ENCODE results near the gene PMF1.

Gene PMF1

DNA sequence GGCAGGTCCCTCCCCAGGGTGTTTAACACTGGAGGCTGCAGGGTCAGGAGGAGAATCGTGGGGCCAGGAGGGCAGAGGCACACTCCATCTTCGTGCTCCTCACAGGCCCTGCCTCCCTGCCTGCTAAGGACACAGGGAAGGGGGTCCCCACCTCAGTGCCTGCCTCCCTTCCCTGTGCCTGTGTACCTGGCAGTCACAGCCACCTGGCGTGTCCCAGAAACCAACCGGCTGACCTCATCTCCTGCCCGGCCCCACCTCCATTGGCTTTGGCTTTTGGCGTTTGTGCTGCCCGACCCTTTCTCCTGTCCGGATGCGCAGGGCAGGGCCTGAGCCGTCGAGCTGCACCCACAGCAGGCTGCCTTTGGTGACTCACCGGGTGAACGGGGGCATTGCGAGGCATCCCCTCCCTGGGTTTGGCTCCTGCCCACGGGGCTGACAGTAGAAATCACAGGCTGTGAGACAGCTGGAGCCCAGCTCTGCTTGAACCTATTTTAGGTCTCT lies 28.6 kb downstream of the PMF1 start:
- peak; percentile 60 for DNase-seq

DNA sequence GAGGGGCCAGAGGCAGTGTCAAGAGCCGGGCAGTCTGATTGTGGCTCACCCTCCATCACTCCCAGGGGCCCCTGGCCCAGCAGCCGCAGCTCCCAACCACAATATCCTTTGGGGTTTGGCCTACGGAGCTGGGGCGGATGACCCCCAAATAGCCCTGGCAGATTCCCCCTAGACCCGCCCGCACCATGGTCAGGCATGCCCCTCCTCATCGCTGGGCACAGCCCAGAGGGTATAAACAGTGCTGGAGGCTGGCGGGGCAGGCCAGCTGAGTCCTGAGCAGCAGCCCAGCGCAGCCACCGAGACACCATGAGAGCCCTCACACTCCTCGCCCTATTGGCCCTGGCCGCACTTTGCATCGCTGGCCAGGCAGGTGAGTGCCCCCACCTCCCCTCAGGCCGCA lies 29.1 kb downstream of the PMF1 start, which contains the start of gene BGLAP:
Gene BGLAP, plus strand, starts transcription at position 259 of the 400 bp plus-strand sequence. Its CDS starts 48 bp downstream, at position 307.
- no peak for DNase-seq

DNA sequence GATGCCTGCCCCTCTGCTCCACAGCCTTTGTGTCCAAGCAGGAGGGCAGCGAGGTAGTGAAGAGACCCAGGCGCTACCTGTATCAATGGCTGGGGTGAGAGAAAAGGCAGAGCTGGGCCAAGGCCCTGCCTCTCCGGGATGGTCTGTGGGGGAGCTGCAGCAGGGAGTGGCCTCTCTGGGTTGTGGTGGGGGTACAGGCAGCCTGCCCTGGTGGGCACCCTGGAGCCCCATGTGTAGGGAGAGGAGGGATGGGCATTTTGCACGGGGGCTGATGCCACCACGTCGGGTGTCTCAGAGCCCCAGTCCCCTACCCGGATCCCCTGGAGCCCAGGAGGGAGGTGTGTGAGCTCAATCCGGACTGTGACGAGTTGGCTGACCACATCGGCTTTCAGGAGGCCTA lies 29.9 kb downstream of the PMF1 start:
- no peak for DNase-seq

DNA sequence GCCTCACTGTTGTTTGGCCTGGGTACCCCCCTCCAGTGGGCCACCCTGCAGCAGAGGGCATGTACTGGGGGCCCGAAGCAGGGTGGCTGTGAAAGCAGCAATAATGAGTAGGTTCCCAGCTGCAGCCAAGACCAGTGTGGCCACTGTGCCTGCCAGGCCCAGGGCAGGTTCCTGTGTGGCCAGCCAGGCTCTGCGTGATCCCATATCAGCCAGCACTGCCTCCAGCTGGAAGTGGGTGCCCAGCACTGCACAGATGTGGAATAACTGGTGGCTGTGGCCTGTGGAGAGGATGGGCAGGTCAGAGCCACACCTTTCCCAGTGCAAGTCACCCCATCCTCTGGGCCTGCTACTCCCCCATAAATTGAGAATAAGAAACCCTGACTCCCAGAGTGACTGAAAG lies 31.3 kb downstream of the PMF1 start:
- DNase-seq = no peak

DNA sequence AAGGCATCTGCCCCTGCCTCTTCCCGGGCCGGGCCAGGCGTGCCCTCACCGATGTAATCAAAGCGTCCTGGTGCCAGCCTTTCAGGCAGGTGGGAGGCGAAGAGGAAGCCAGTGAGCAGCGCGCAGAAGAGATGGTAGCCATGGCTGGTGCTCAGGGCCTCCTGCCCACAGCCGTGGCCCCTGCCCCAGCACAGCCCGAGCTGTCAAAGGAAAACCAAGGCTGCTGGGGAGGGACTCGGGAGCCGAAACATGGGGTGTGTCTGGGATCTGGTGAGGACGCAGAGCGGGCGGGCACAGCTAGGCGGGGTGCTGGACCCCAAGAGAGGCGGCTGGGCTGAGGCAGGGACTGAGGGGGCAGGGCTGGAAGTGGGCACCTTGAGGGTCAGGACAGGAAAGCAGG lies 31.9 kb downstream of the PMF1 start:
- DNase-seq = no peak

- DNase-seq = peak; percentile 75
These were observed 32.8 kb downstream of the PMF1 start for GRCh38 chr1:156245451-156246232.

- peak; percentile 63 for DNase-seq
These were observed 33.5 kb downstream of the PMF1 start for GRCh38 chr1:156246241-156246780.

DNA sequence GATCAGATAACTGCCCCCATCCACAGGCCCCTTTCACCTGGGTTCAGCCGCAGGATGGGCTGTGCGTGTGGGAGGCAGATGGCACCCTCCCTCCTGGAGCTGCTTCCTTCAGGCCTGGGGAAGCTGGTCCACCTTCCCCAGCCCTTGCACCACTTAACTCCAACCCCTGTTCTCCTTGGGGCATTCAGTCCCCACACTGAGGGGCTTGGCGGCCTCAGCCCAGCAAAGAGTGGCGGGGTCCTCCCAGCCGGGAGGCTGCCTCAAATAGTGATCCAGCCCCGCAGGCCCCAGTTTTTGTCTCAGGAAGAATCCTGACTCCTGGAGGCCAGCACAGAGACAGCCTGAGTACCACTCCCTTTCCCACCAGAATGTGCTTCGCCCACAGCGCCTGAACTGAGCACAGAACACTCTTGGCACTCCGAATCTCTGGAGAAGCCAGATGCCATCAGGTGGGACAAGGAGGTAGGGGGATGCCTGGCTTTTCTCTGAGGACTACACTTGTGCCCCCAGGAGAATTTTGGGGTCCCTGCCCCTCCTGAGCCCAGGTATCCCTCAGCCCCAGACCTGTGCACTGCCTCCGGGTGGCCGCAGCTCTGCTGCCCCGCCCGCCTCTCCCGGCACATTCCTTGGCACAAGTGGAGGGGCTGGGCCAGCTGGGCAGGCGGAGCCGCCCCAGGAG lies 34.1 kb downstream of the PMF1 start:
- DNase-seq = no peak

GRCh38 chr1:156247460-156248322 lies 34.9 kb downstream of the PMF1 start, which contains the start of gene PAQR6:
TSS of gene PAQR6 (minus strand) at chr1:156248056. CDS start at chr1:156246731, 1,325 bp downstream.
- DNase-seq = no peak

DNA sequence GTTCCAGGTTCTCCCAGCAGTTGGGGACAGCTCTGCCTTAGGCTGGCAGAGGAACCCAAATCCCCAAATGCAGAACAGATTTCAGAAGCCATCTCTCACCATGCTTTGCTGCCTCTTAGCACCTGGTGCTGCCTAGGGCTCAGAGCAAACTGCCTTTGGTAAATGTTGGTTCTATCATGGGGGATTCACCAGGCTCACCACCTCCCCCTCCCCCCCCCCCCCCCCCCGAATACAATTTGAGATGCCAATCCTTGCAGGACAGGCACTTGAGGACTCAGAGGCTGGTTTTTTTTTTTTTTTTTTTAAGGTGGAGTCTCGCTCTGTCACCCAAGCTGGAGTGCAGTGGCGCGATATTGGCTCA lies 35.5 kb downstream of the PMF1 start:
- no peak for DNase-seq

- no peak for DNase-seq
These were observed 36.8 kb downstream of the PMF1 start for GRCh38 chr1:156249593-156249992.

- DNase-seq = no peak
These were observed 38.7 kb downstream of the PMF1 start for GRCh38 chr1:156251527-156251926.

- DNase-seq = no peak
These were observed 40.8 kb downstream of the PMF1 start for GRCh38 chr1:156253634-156254033.

DNA sequence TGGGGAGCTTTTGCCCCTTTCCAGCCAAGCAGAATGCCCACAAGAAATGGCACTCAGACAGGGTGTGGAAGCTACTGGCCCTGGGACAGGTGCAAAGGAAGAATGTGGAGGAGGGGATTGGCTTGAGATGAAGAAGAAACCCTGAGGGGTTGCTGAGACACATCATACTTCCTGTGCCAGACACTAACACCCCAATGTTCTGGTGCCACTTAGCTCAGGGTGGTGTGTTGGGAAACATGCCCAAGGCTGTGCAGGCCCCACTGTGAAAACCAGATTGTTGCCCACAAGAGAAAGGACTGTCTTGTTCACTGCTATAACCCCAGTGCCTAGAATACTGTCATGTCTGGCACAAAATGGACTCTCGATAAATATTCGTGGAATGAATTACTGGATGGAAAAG lies 44.9 kb downstream of the PMF1 start:
- no peak for DNase-seq

GRCh38 chr1:156258859-156259258 lies 46.1 kb downstream of the PMF1 start:
- DNase-seq = no peak

DNA sequence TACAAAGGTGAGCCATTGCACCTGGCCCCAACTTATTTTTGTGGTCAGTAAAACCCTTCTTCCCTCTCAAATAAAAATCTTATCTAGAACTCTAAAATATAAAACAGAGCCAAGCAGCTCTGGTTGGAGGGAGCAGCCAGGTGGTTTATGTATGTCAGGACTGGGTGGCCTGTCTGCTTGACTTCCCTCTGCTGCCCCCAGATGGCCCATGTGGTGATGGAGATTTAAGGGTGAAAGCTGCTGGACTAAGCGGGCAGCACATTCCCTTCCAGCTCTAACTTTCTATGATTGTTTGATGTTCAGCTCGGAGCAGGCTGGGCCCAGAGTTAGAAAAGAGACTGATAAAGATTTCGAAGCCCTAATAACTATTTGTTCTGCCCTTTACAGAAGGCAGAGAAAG lies 47.0 kb downstream of the PMF1 start:
- DNase-seq = no peak

DNA sequence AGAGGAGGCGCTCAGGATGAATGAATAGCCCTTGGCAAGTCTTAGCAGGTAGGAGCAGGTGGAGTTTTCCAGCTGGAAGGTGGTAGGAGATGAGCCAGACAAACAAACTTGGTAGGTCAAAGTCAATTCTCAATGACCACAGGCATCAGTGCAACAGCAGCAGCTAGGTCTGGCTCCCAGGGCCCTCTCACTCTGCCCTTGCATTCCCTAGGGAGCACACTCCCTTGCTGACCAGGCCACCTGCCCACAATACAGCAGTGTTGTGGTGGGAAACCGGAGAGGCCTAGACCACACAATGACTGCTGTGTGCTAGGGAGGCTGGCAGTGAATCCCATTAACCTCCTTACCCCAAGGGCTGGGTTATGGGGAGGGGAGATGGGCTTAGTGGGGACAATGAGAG lies 48.1 kb downstream of the PMF1 start:
- no peak for DNase-seq

- no peak for DNase-seq
These were observed 49.9 kb downstream of the PMF1 start for GRCh38 chr1:156262461-156263287.

GRCh38 chr1:156263288-156263655 lies 50.5 kb downstream of the PMF1 start:
- no peak for DNase-seq

- DNase-seq = no peak
These were observed 53.2 kb downstream of the PMF1 start for GRCh38 chr1:156266051-156266450.

GRCh38 chr1:156268336-156268735 lies 55.5 kb downstream of the PMF1 start:
- DNase-seq = no peak

DNA sequence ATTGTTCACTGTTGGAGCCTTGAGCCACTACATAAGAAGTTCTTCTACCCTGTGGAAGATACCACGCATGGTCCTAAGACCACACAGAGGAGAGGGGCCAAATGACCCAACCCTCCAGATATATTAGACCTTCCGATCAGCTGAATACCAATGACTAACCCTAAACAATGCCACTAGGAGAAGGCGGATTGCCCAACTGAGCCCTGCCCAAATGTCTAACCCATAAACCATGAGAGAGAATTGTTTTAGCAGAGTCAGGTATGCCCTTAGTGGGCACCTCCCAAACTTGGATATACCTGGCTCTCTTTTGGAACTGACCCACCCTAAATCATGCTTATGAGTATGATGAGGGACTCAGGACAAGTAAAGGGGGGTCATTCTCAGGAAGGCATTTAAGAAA lies 57.5 kb downstream of the PMF1 start:
- no peak for DNase-seq

Measured in activated CD8-positive, alpha-beta memory T cell treated with anti-CD3 and anti-CD28 coated beads, Interleukin-2, amount 50 U/mL, for 48 hours (primary cell).